Measurements from ENCODE around the gene IGFALS.
A peak's percentile ranks its signal among the peaks of the same experiment; 100 is the strongest.

Gene IGFALS

GRCh38 chr16:1828645-1829410 lies 35.3 kb upstream of the IGFALS start:
- TF ChIP-seq CTCF (IDR thresholded peaks at IDR 0.05; ENCODE audit: low read depth, low read length), result no peak
- no peak for DNase-seq (ENCODE audit: extremely low read depth, low read depth)

- TF ChIP-seq CTCF (IDR thresholded peaks at IDR 0.05; ENCODE audit: low read depth, low read length), result no peak
- DNase-seq (ENCODE audit: extremely low read depth, low read depth), result peak; percentile 90
Observed at GRCh38 chr16:1826691-1827573, 33.4 kb upstream of the IGFALS start, which contains the start of the genes FAHD1 and HAGH. Gene FAHD1 (plus strand): TSS chr16:1827206. CDS start chr16:1827239, 33 bp downstream. Gene HAGH (minus strand): TSS chr16:1826825. CDS start chr16:1826787, 38 bp downstream.

GRCh38 chr16:1825864-1826690 lies 32.6 kb upstream of the IGFALS start:
- no peak for TF ChIP-seq CTCF (IDR thresholded peaks at IDR 0.05; ENCODE audit: low read depth, low read length)
- DNase-seq (ENCODE audit: extremely low read depth, low read depth), result no peak

- no peak for DNase-seq (ENCODE audit: extremely low read depth, low read depth)
- TF ChIP-seq CTCF (IDR thresholded peaks at IDR 0.05; ENCODE audit: low read depth, low read length), result no peak
Observed at GRCh38 chr16:1825381-1825863, 31.9 kb upstream of the IGFALS start.

GRCh38 chr16:1823821-1824220 lies 30.3 kb upstream of the IGFALS start:
- TF ChIP-seq CTCF (IDR thresholded peaks at IDR 0.05; ENCODE audit: low read depth, low read length), result no peak
- DNase-seq (ENCODE audit: extremely low read depth, low read depth), result no peak

DNA sequence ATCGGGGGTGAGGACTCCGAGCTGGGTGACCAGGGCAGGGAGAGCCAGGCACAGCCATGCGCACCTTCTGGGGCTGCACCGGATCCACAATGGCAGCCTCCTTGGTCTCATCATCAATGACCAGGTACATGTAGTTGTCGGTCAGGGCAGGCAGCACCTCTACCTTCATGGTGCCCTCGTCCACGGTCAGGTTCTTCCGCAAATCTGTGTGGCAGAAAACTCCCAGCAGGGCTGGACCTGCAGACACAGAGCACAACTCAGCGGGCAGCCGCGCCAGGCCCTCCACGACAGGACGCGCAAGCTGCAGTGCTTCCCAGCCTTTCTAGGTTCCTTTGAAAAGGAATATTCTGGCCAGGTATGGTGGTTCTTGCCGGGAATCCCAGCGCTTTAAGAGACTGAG lies 29.3 kb upstream of the IGFALS start:
- TF ChIP-seq CTCF (IDR thresholded peaks at IDR 0.05; ENCODE audit: low read depth, low read length), result no peak
- DNase-seq (ENCODE audit: extremely low read depth, low read depth), result no peak

Data from AG09319 (cell line).